IMR-90 (cell line): ENCODE results near the gene WNT7B. TPM values are rescaled to one million over a fixed set of nuclear protein-coding genes. Genes with fewer than 3 reads are reported as not detected.

Experiments used
- ATAC-seq: fragments of 200-7000 bp; cut with Tn5 transposase; 2 replicates; pipeline ENCODE4 v1.9.1; 2020; ENCODE audit warnings: low read depth, mild to moderate bottlenecking, moderate library complexity
- BruUV-seq: library from RNA; stranded (reverse); fragments of 400-500 nt; replicated peaks from 2 replicates; lab custom pipeline; 2021; lab: Mats Ljungman, UMichigan
- CTCF ChIA-PET: fragments of 300-600 bp; formaldehyde crosslinking; extraction: SDS; loops from one replicate; lab custom pipeline; 2021; ENCODE audit warnings: antibody characterized with exemption; lab: Yijun Ruan, JAX
- POLR2A ChIA-PET: fragments of 300-600 bp; sonication (Branson Sonifier 250); formaldehyde crosslinking; loops from one replicate; lab custom pipeline; 2022; ENCODE audit warnings: antibody characterized with exemption; ENCODE audit not compliant: unreplicated experiment; lab: Charles Lee
- DNase-seq: peaks from one replicate; pipeline ENCODE4 v3.0.0; 2013
- H2AFZ ChIP-seq: replicated peaks from 2 replicates; pipeline ENCODE3; 2013; ENCODE audit warnings: low read length, mild to moderate bottlenecking; ENCODE audit not compliant: poor library complexity
- H2AK5ac ChIP-seq: 2 replicates; pipeline ENCODE4 v1.6.1; 2013; ENCODE audit warnings: low read depth, low read length, inconsistent platforms
- H2AK9ac ChIP-seq: replicated peaks from 2 replicates; pipeline ENCODE3; 2013; ENCODE audit warnings: mild to moderate bottlenecking, low read depth, low read length, moderate library complexity; ENCODE audit not compliant: poor library complexity
- H2BK120ac ChIP-seq: 2 replicates; pipeline ENCODE4 v1.6.1; 2013; ENCODE audit warnings: low read depth, low read length, inconsistent platforms
- H2BK15ac ChIP-seq: 3 replicates; pipeline ENCODE4 v1.6.1; 2013; ENCODE audit warnings: low read depth, low read length, inconsistent platforms
- H2BK20ac ChIP-seq: 2 replicates; pipeline ENCODE4 v1.6.1; 2013; ENCODE audit warnings: low read depth, mild to moderate bottlenecking, inconsistent platforms, low read length, moderate library complexity
- H2BK5ac ChIP-seq: 2 replicates; pipeline ENCODE4 v1.6.1; 2013; ENCODE audit warnings: mild to moderate bottlenecking, low read depth, low read length, inconsistent platforms; ENCODE audit not compliant: poor library complexity, severe bottlenecking
- H3K14ac ChIP-seq: replicated peaks from 2 replicates; pipeline ENCODE4 v1.6.1; 2013; ENCODE audit warnings: low read depth, low read length, inconsistent platforms
- H3K18ac ChIP-seq: 2 replicates; pipeline ENCODE4 v1.6.1; 2013; ENCODE audit warnings: low read depth, low read length, control low read depth
- H3K23ac ChIP-seq: 2 replicates; pipeline ENCODE4 v1.6.1; 2013; ENCODE audit warnings: low read depth, low read length, inconsistent platforms
- H3K27ac ChIP-seq: 2 replicates; pipeline ENCODE4 v1.5.1; 2013; ENCODE audit warnings: mild to moderate bottlenecking, control low read depth, low read length; ENCODE audit not compliant: insufficient read depth
- H3K27me3 ChIP-seq: 2 replicates; pipeline ENCODE4 v1.6.1; 2013; ENCODE audit warnings: low read length; ENCODE audit not compliant: control insufficient read depth, insufficient read depth
- H3K36me3 ChIP-seq: 2 replicates; pipeline ENCODE4 v1.6.1; 2013; ENCODE audit warnings: low read length, mixed read lengths; ENCODE audit not compliant: control insufficient read depth, insufficient read depth
- H3K4ac ChIP-seq: 2 replicates; pipeline ENCODE4 v1.6.1; 2013; ENCODE audit warnings: low read depth, low read length, inconsistent platforms
- H3K4me1 ChIP-seq: 2 replicates; pipeline ENCODE4 v1.6.1; 2013; ENCODE audit warnings: low read length, mixed read lengths; ENCODE audit not compliant: control insufficient read depth, insufficient read depth
- H3K4me2 ChIP-seq: 2 replicates; pipeline ENCODE4 v1.6.1; 2013; ENCODE audit warnings: low read depth, mild to moderate bottlenecking, control low read depth, low read length, moderate library complexity
- H3K4me3 ChIP-seq: 2 replicates; pipeline ENCODE4 v1.5.1; 2013; ENCODE audit warnings: low read depth, mild to moderate bottlenecking, control low read depth, low read length, moderate library complexity; ENCODE audit not compliant: insufficient read depth
- H3K56ac ChIP-seq: 2 replicates; pipeline ENCODE4 v1.6.1; 2013; ENCODE audit warnings: low read length, inconsistent platforms; ENCODE audit not compliant: insufficient read depth; ENCODE audit errors: extremely low read depth
- H3K79me1 ChIP-seq, 2 experiments: 2 replicates each; pipeline ENCODE4 v1.6.1; 2013; ENCODE audit warnings: low read length in 2 of 2, inconsistent platforms in 1 of 2, low read depth in 1 of 2
- H3K9ac ChIP-seq: 2 replicates; pipeline ENCODE4 v1.6.1; 2013; ENCODE audit warnings: low read depth, low read length, control low read depth
- H3K9me1 ChIP-seq: 2 replicates; pipeline ENCODE4 v1.6.1; 2013; ENCODE audit warnings: low read length, inconsistent platforms; ENCODE audit not compliant: insufficient read depth
- H3K9me3 ChIP-seq: 2 replicates; pipeline ENCODE4 v1.6.1; 2013; ENCODE audit warnings: low read length; ENCODE audit not compliant: control insufficient read depth, insufficient read depth
- H4K20me1 ChIP-seq: 2 replicates; pipeline ENCODE4 v1.6.1; 2013; ENCODE audit warnings: low read length, inconsistent platforms; ENCODE audit not compliant: insufficient read depth
- H4K5ac ChIP-seq: 2 replicates; pipeline ENCODE4 v1.6.1; 2013; ENCODE audit warnings: mild to moderate bottlenecking, low read depth, low read length, control low read depth
- H4K8ac ChIP-seq, 2 experiments: 2 replicates each; pipeline ENCODE4 v1.6.1; 2013; ENCODE audit warnings: low read depth in 2 of 2, low read length in 2 of 2, control low read depth in 1 of 2, inconsistent platforms in 1 of 2
- H4K91ac ChIP-seq: 2 replicates; pipeline ENCODE4 v1.6.1; 2013; ENCODE audit warnings: low read depth, low read length, inconsistent platforms; ENCODE audit not compliant: insufficient read depth
- BHLHE40 ChIP-seq: fragments of 150-350 bp; IDR thresholded peaks from 2 replicates; pipeline ENCODE4 v1.6.1; 2016; ENCODE audit warnings: mild to moderate bottlenecking, low read depth, low read length
- CEBPB ChIP-seq: IDR thresholded peaks from 2 replicates; pipeline ENCODE4 v1.6.1; 2012; ENCODE audit warnings: low read depth, low read length, improper control_type of control experiment
- CTCF ChIP-seq: conservative IDR thresholded peaks from 2 replicates; pipeline ENCODE4 v1.5.1; 2012; ENCODE audit warnings: mild to moderate bottlenecking, low read depth, low read length, improper control_type of control experiment
- ELK1 ChIP-seq: fragments of 150-350 bp; IDR thresholded peaks from 2 replicates; pipeline ENCODE4 v1.6.1; 2016; ENCODE audit warnings: low read depth, mild to moderate bottlenecking, low read length, moderate library complexity, borderline replicate concordance
- FOS ChIP-seq: fragments of 150-350 bp; IDR thresholded peaks from 2 replicates; pipeline ENCODE4 v1.6.1; 2016; ENCODE audit warnings: low read depth, low read length
- MAFK ChIP-seq: IDR thresholded peaks from 2 replicates; pipeline ENCODE4 v1.6.1; 2012; ENCODE audit warnings: low read depth, low read length, improper control_type of control experiment
- MXI1 ChIP-seq: IDR thresholded peaks from 2 replicates; pipeline ENCODE4 v1.6.1; 2012; ENCODE audit warnings: low read depth, mild to moderate bottlenecking, low read length, moderate library complexity, borderline replicate concordance
- POLR2A ChIP-seq: IDR thresholded peaks from 2 replicates; pipeline ENCODE4 v1.6.1; 2012; ENCODE audit warnings: mild to moderate bottlenecking, low read depth, low read length
- RAD21 ChIP-seq: IDR thresholded peaks from 2 replicates; pipeline ENCODE4 v1.6.1; 2012; ENCODE audit warnings: low read length, improper control_type of control experiment
- RCOR1 ChIP-seq: IDR thresholded peaks from 2 replicates; pipeline ENCODE4 v1.6.1; 2012; ENCODE audit warnings: mild to moderate bottlenecking, low read length, improper control_type of control experiment; ENCODE audit not compliant: insufficient replicate concordance
- SMC3 ChIP-seq: fragments of 150-350 bp; IDR thresholded peaks from 2 replicates; pipeline ENCODE4 v1.6.1; 2016; ENCODE audit warnings: low read depth, mild to moderate bottlenecking, antibody characterized with exemption, low read length, moderate library complexity
- USF2 ChIP-seq: fragments of 150-350 bp; IDR thresholded peaks from 2 replicates; pipeline ENCODE4 v1.6.1; 2017; ENCODE audit warnings: mild to moderate bottlenecking, antibody characterized with exemption, low read length, low read depth
- WGBS, 2 experiments: methylation state at CpG; one replicate each; pipeline versions ENCODE4 v1.1.5 to v1.1.7; 2013; ENCODE audit warnings: missing lambda C conversion rate in 2 of 2; ENCODE audit not compliant: insufficient read length in 1 of 2; ENCODE audit errors: extremely low coverage in 2 of 2; 5-methylcytosine and 5-hydroxymethylcytosine counted together
- dilution Hi-C: fragments of 300-500 bp; cut with HindIII; formaldehyde crosslinking; loops from one replicate; pipeline ENCODE4 v1.14.3; 2018; ENCODE audit warnings: low sequenced_read_pairs; ENCODE audit not compliant: unreplicated experiment
- in situ Hi-C: fragments of 300-500 bp; cut with MboI; formaldehyde crosslinking; loops from 3 replicates; pipeline ENCODE4 v1.14.3; 2019; ENCODE audit warnings: low sequenced_read_pairs, inconsistent platforms, mixed read lengths
- intact Hi-C: fragments of 100-400 bp; cut with micrococcal nuclease; formaldehyde crosslinking; loops from 2 replicates; pipeline ENCODE4 v1.10.0; 2022
- polyA plus RNA-seq, 3 experiments: library from polyadenylated mRNA; depleted of rRNA; stranded (reverse); fragments of >200 nt; gene quantifications; 2 replicates each; pipeline ENCODE4 v1.2.3, GENCODE V29; 2012; ENCODE audit warnings: low replicate concordance in 1 of 3
- total RNA-seq: library from RNA; depleted of rRNA; stranded (reverse); fragments of >200 nt; gene quantifications from 2 replicates; pipeline ENCODE4 v1.2.3, GENCODE V29; 2012

Gene WNT7B
- total and polyA plus RNA-seq, 2 of the 4 experiments (the other 2 are of a cell fraction), result under 0.01 to 0.15 TPM

GRCh38 chr22:45883811-45884170 is 93.2 kb downstream of the WNT7B start:
- Histone ChIP-seq H3K9me3 (no peaks in the 10 kb centered on the region), H4K91ac (no peak overlapping the region)

More at GRCh38 chr22:45883811-45884170, 93.2 kb downstream of the WNT7B start:
- dilution Hi-C loops (no loop called here), intact Hi-C loops (no loop called here), in situ Hi-C loops (no loop called here)
- Histone ChIP-seq H3K9ac (no peak overlapping the region), H2AK9ac (no peak overlapping the region), H3K4me3 (no peak overlapping the region), H3K4me1 (no peaks in the 10 kb centered on the region), H2BK120ac (no peak overlapping the region), H2AFZ (no peak overlapping the region), H4K20me1 (no peaks in the 10 kb centered on the region; the same call in 1 of the 2 replicates), H4K5ac (no peak overlapping the region), H3K14ac (no peak overlapping the region), H3K79me1 (no peaks in the 10 kb centered on the region), H3K27me3 (peaks cover 46% of the 10 kb centered on the region), H4K8ac (no peak overlapping the region), H3K27ac (no peak overlapping the region), H3K18ac (no peak overlapping the region), H2BK15ac (no peak overlapping the region), H3K4ac (no peak overlapping the region), H3K4me2 (no peak overlapping the region), H3K9me1 (no peaks in the 10 kb centered on the region; the same call in 1 of the 2 replicates), H3K56ac (no peak overlapping the region), H3K23ac (no peak overlapping the region), H3K36me3 (no peaks in the 10 kb centered on the region), H2AK5ac (no peak overlapping the region), H2BK5ac (no peak overlapping the region), H2BK20ac (no peak overlapping the region)
- no peak for DNase-seq
- BruUV-seq, result no TSS peak
- CTCF ChIA-PET, result no interaction called here
- WGBS, 2 experiments, result 80% methylated on average over 5 of the region's 8 CpGs; no CpG with 5 or more reads in 1 of the 2 experiments
- no peak for ATAC-seq
- POLR2A ChIA-PET, result no interaction called here
- TF ChIP-seq MXI1 (no peak), MAFK (no peak), CEBPB (no peak), ELK1 (no peak), RAD21 (no peak), SMC3 (no peak), POLR2A (no peak), RCOR1 (no peak), CTCF (no peak), BHLHE40 (no peak), FOS (no peak), USF2 (no peak)
